Motor neuron (in vitro differentiated cells): Measurements from ENCODE around the gene DNAH7. TPM values are rescaled to one million over a fixed set of nuclear protein-coding genes. Genes with fewer than 3 reads are reported as not detected.
A peak's percentile ranks its signal among the peaks of the same experiment; 100 is the strongest.

Source experiments
- ATAC-seq, 8 experiments: fragments of 200-7000 bp; cut with Tn5 transposase; replicated peaks in 6 of 8; 2 replicates each; pipeline ENCODE4 v1.8.0; 2021; ENCODE audit warnings: mild to moderate bottlenecking in 8 of 8, moderate library complexity in 8 of 8
- H3K27ac ChIP-seq, 2 donors: fragments of 250-450 bp; sonication (Bioruptor Pico); 2 replicates each; pipeline ENCODE4 v1.9.0; 2021; ENCODE audit warnings: antibody characterized with exemption in 2 of 2, mild to moderate bottlenecking in 2 of 2, moderate library complexity in 1 of 2
- H3K4me1 ChIP-seq, 2 donors: fragments of 250-450 bp; sonication (Bioruptor Pico); replicated peaks in 1 of 2; 2 replicates each; pipeline ENCODE4 v1.6.1; 2021; ENCODE audit warnings: antibody characterized with exemption in 2 of 2, mild to moderate bottlenecking in 2 of 2, moderate library complexity in 1 of 2
- H3K4me3 ChIP-seq, 5 donors: fragments of 250-450 bp; sonication (Bioruptor Pico); 2 replicates each; pipeline ENCODE4 v1.9.0; 2021; ENCODE audit warnings: antibody characterized with exemption in 5 of 5, mild to moderate bottlenecking in 5 of 5, moderate library complexity in 4 of 5
- WGBS, 10 experiments: fragments of 450-650 bp; shearing (Covaris generic); methylation state at CpG; one replicate each; pipeline ENCODE4 v1.0.0; 2022; 5-methylcytosine and 5-hydroxymethylcytosine counted together
- in situ Hi-C, 9 experiments: fragments of 400-800 bp; cut with MboI; loops; one replicate each; pipeline ENCODE4 v1.15.0; 2021; ENCODE audit warnings: low sequenced_read_pairs in 9 of 9, low pct_unique_long_range_greater_than_20kb in 2 of 9; ENCODE audit not compliant: unreplicated experiment in 9 of 9
- total RNA-seq, 8 experiments: library from RNA; unstranded; fragments of 300-600 nt; gene quantifications; 2 replicates each; pipeline versions ENCODE4 v1.2.3 to v1.2.4, GENCODE V29; 2022

The DNAH7 gene
- total RNA-seq, 8 experiments from 2014 or later: 0.36 to 15.3 (median 1.5) TPM

- 57 to 88% (median 83%) methylated on average over 1 to 7 of the region's 7 CpGs; no CpG with 5 or more reads in 1 of the 10 experiments for WGBS, 10 experiments
- Histone ChIP-seq H3K4me1 (no peaks in the 10 kb centered on the region), H3K27ac (no peak overlapping the region), H3K4me3 (no peak overlapping the region)
- in situ Hi-C loops: loop anchor here in 1 of 9 experiments (25.0 kb wide), 1 partner anchor 156 kb away; no protein-coding TSS in a partner anchor
- no peak for ATAC-seq
Observed at GRCh38 chr2:195756218-195756942, 312.3 kb downstream of the DNAH7 start.

GRCh38 chr2:195741191-195741590 is 327.4 kb downstream of the DNAH7 start:
- 50 to 100% (median 87%) methylated on average over 1 of the region's 1 CpG; no CpG with 5 or more reads in 2 of the 10 experiments for WGBS, 10 experiments
- ATAC-seq: no peak
- H3K27ac ChIP-seq: no peak overlapping the region
- no peak overlapping the region for H3K4me3 ChIP-seq
- no peaks in the 10 kb centered on the region for H3K4me1 ChIP-seq
- in situ Hi-C loops: no loop called here

GRCh38 chr2:195737511-195738325 is 330.9 kb downstream of the DNAH7 start:
- no peaks in the 10 kb centered on the region for H3K4me1 ChIP-seq
- no peak overlapping the region for H3K4me3 ChIP-seq
- H3K27ac ChIP-seq: no peak overlapping the region
- ATAC-seq: peak in 1 of 8 experiments; percentile 17
- in situ Hi-C loops: no loop called here
- 53 to 100% (median 93%) methylated on average over 1 to 5 of the region's 5 CpGs; no CpG with 5 or more reads in 1 of the 10 experiments for WGBS, 10 experiments

- 80 to 100% (median 100%) methylated on average over 1 of the region's 1 CpG; no CpG with 5 or more reads in 2 of the 10 experiments for WGBS, 10 experiments
- in situ Hi-C loops: no loop called here
- H3K4me3 ChIP-seq: no peak overlapping the region
- ATAC-seq: peak in 3 of 8 experiments; percentile 31 to 80 (median 66)
- H3K27ac ChIP-seq: no peak overlapping the region
- no peaks in the 10 kb centered on the region for H3K4me1 ChIP-seq
Observed at GRCh38 chr2:195735347-195735746, 333.3 kb downstream of the DNAH7 start.

- WGBS, 10 experiments: 14 to 100% (median 65%) methylated on average over 1 to 2 of the region's 2 CpGs; no CpG with 5 or more reads in 4 of the 10 experiments
- in situ Hi-C loops: no loop called here
- no peak overlapping the region for H3K27ac ChIP-seq
- ATAC-seq: peak in 2 of 8 experiments; percentile 53 to 59
- no peaks in the 10 kb centered on the region for H3K4me1 ChIP-seq
- no peak overlapping the region for H3K4me3 ChIP-seq
Observed at GRCh38 chr2:195734931-195735330, 333.7 kb downstream of the DNAH7 start.

GRCh38 chr2:195734395-195734794 is 334.2 kb downstream of the DNAH7 start:
- H3K27ac ChIP-seq: no peak overlapping the region
- in situ Hi-C loops: no loop called here
- no peak for ATAC-seq
- H3K4me1 ChIP-seq: no peaks in the 10 kb centered on the region
- WGBS, 10 experiments: 85 to 100% (median 92%) methylated on average over 1 to 6 of the region's 6 CpGs; no CpG with 5 or more reads in 4 of the 10 experiments
- no peak overlapping the region for H3K4me3 ChIP-seq

- Histone ChIP-seq H3K4me1 (no peaks in the 10 kb centered on the region), H3K4me3 (no peak overlapping the region), H3K27ac (no peak overlapping the region)
- ATAC-seq: no peak
- in situ Hi-C loops: no loop called here
Observed at GRCh38 chr2:195733831-195734230, 334.8 kb downstream of the DNAH7 start.

- WGBS, 10 experiments: 29 to 100% (median 78%) methylated on average over 1 of the region's 1 CpG; no CpG with 5 or more reads in 4 of the 10 experiments
- in situ Hi-C loops: no loop called here
- H3K27ac ChIP-seq: no peak overlapping the region
- H3K4me3 ChIP-seq: no peak overlapping the region
- no peaks in the 10 kb centered on the region for H3K4me1 ChIP-seq
- ATAC-seq: peak in 2 of 8 experiments; percentile 19 to 42
Observed at GRCh38 chr2:195732574-195732973, 336.1 kb downstream of the DNAH7 start.

GRCh38 chr2:195730912-195731311 is 337.7 kb downstream of the DNAH7 start:
- H3K27ac ChIP-seq: no peak overlapping the region
- peaks cover 0 to 3% of the 10 kb centered on the region in 2 donors for H3K4me1 ChIP-seq
- H3K4me3 ChIP-seq: no peak overlapping the region
- ATAC-seq: peak in 1 of 8 experiments; percentile 68
- in situ Hi-C loops: no loop called here
- WGBS, 10 experiments: 80 to 100% (median 100%) methylated on average over 1 to 3 of the region's 3 CpGs; no CpG with 5 or more reads in 1 of the 10 experiments

GRCh38 chr2:195727106-195727505 is 341.5 kb downstream of the DNAH7 start:
- WGBS, 10 experiments: 79 to 100% (median 95%) methylated on average over 1 to 4 of the region's 4 CpGs
- Histone ChIP-seq H3K27ac (no peak overlapping the region), H3K4me1 (peaks cover 7 to 9% of the 10 kb centered on the region in 2 donors), H3K4me3 (no peak overlapping the region)
- ATAC-seq: peak in 4 of 8 experiments; percentile 31 to 84 (median 54)
- in situ Hi-C loops: no loop called here

- Histone ChIP-seq H3K4me3 (no peak overlapping the region), H3K27ac (no peak overlapping the region), H3K4me1 (peaks cover 7 to 9% of the 10 kb centered on the region in 2 donors)
- in situ Hi-C loops: no loop called here
- peak in 2 of 8 experiments; percentile 60 to 86 for ATAC-seq
- 83 to 100% (median 100%) methylated on average over 1 of the region's 1 CpG; no CpG with 5 or more reads in 3 of the 10 experiments for WGBS, 10 experiments
Observed at GRCh38 chr2:195722075-195722474, 346.6 kb downstream of the DNAH7 start.

- H3K27ac ChIP-seq: no peak overlapping the region
- in situ Hi-C loops: no loop called here
- peaks cover 7% of the 10 kb centered on the region in 2 donors for H3K4me1 ChIP-seq
- H3K4me3 ChIP-seq: no peak overlapping the region
- WGBS, 10 experiments: 71 to 100% (median 100%) methylated on average over 1 to 2 of the region's 2 CpGs; no CpG with 5 or more reads in 2 of the 10 experiments
- ATAC-seq: no peak
Observed at GRCh38 chr2:195721042-195721441, 347.6 kb downstream of the DNAH7 start.

- in situ Hi-C loops: no loop called here
- whole genome bisulfite sequencing, 10 experiments: 77 to 100% (median 94%) methylated on average over 2 to 4 of the region's 4 CpGs; no CpG with 5 or more reads in 1 of the 10 experiments
- no peak overlapping the region for H3K4me3 ChIP-seq
- no peak for ATAC-seq
- no peak overlapping the region for H3K27ac ChIP-seq
- H3K4me1 ChIP-seq: no peaks in the 10 kb centered on the region
Observed at GRCh38 chr2:195716466-195716865, 352.2 kb downstream of the DNAH7 start.
